Heart left ventricle (tissue), 13 donors: ENCODE data around the gene RNF150.

ENCODE experiments used
- CTCF ChIP-seq, 12 donors: fragments of 200-600 bp; sonication (generic) in 4 of 12; IDR thresholded peaks; one replicate each; pipeline versions ENCODE4 v1.5.0 to v1.8.0; 2018 to 2022; ENCODE audit warnings: antibody characterized with exemption in 12 of 12, mild to moderate bottlenecking in 5 of 12
- POLR2A ChIP-seq, 2 donors: fragments of 450-650 bp; IDR thresholded peaks; one replicate each; pipeline ENCODE4 v1.6.1; 2017; ENCODE audit warnings: antibody characterized with exemption in 2 of 2, mild to moderate bottlenecking in 2 of 2, moderate library complexity in 2 of 2
- donor health status: ischemic (EF 13 %, LVEDD 7.1; RV severe dilation, severe dysfunction).
- donor health status: DM: no; HTN: yes; CAD: no.
- donor health status: DM: no; HTN: no; CAD: no.
- donor health status: ischemic (EF 25% LVEDD 6.9; RV normal size, moderate dysfunction).
- donor health status: ischemic (EF 25% LVEDD 5.7; RV mildly dilated, moderate dysfunction).
- donor health status: ischemic (EF 35%, LVEDD 5.7; RV mildly dilated, moderate dysfunction).
- donor health status: nonischemic (EF 11% LVEDD 7.7; RV severe dilation, severe dysfunction).
- donor health status: DM: yes; HTN: yes; CAD: no.
- donor health status: PGD.
- donor health status: ischemic (EF 29% LVEDD 5.4; RV normal size, mild dysfunction).
- donor health status: nonischemic (EF 23%, LVEDD 6.1; RV moderate dilation, normal function).

GRCh38 chr4:141131723-141132071 lies 1.6 kb downstream of the RNF150 start:
- TF ChIP-seq CTCF (IDR thresholded peaks at IDR 0.05), result no peak
- no peak for TF ChIP-seq POLR2A (IDR thresholded peaks at IDR 0.05)
